OCI-LY7 (cell line): Measurements from ENCODE around the gene GPC3. TPM values are rescaled to one million over a fixed set of nuclear protein-coding genes. Genes with fewer than 3 reads are reported as not detected.

Experiments
- Bru-seq: library from RNA; stranded (reverse); fragments of 400-500 nt; gene quantifications from one replicate; lab custom pipeline; 2021; lab: Mats Ljungman, UMichigan
- BruChase-seq, 2 experiments: library from RNA; stranded (reverse); fragments of 400-500 nt; gene quantifications; one replicate each; lab custom pipeline; 2021; lab: Mats Ljungman, UMichigan
- BruUV-seq: library from RNA; stranded (reverse); fragments of 400-500 nt; replicated peaks from 2 replicates; lab custom pipeline; 2021; lab: Mats Ljungman, UMichigan
- CTCF ChIA-PET: fragments of 300-600 bp; sonication (Branson Sonifier 250); formaldehyde crosslinking; loops from one replicate; lab custom pipeline; 2022; ENCODE audit warnings: antibody characterized with exemption; ENCODE audit not compliant: unreplicated experiment; lab: Charles Lee
- POLR2A ChIA-PET: fragments of 300-600 bp; sonication (Branson Sonifier 250); formaldehyde crosslinking; loops from one replicate; lab custom pipeline; 2022; ENCODE audit warnings: antibody characterized with exemption; lab: Charles Lee
- DNase-seq: peaks from one replicate; pipeline ENCODE4 v3.0.0-alpha.2; 2015; ENCODE audit warnings: low spot score
- H2AFZ ChIP-seq: fragments of 200-600 bp; sonication (generic), shearing (Covaris generic); 2 replicates; pipeline ENCODE4 v1.6.1; 2014; ENCODE audit warnings: mild to moderate bottlenecking, antibody characterized with exemption, low read length, moderate library complexity
- H3K27ac ChIP-seq: fragments of 200-600 bp; sonication (generic); 2 replicates; pipeline ENCODE4 v1.5.1; 2014; ENCODE audit warnings: mixed run types, low read depth, mild to moderate bottlenecking, moderate library complexity, low read length, inconsistent platforms; ENCODE audit not compliant: poor library complexity, severe bottlenecking
- H3K36me3 ChIP-seq: fragments of 200-600 bp; sonication (generic); 2 replicates; pipeline ENCODE4 v1.6.1; 2014; ENCODE audit warnings: mild to moderate bottlenecking, antibody characterized with exemption, low read length, moderate library complexity, mixed read lengths; ENCODE audit not compliant: insufficient read depth
- H3K4me1 ChIP-seq: fragments of 200-600 bp; sonication (generic); 2 replicates; pipeline ENCODE4 v1.5.1; 2014; ENCODE audit warnings: mild to moderate bottlenecking, low read length; ENCODE audit not compliant: insufficient read depth, poor library complexity, severe bottlenecking
- H3K4me2 ChIP-seq: fragments of 200-600 bp; sonication (generic); 2 replicates; pipeline ENCODE4 v1.6.1; 2014; ENCODE audit warnings: mild to moderate bottlenecking, low read length
- H3K4me3 ChIP-seq: fragments of 200-600 bp; sonication (generic); 2 replicates; pipeline ENCODE4 v1.5.1; 2014; ENCODE audit warnings: mild to moderate bottlenecking, low read depth, low read length; ENCODE audit not compliant: poor library complexity, severe bottlenecking
- H3K79me2 ChIP-seq: fragments of 200-600 bp; sonication (generic); 2 replicates; pipeline ENCODE4 v1.6.1; 2016; ENCODE audit warnings: low read depth, mild to moderate bottlenecking, low read length, moderate library complexity, mixed read lengths; ENCODE audit not compliant: insufficient read depth
- H3K9me2 ChIP-seq: fragments of 200-600 bp; sonication (generic); 2 replicates; pipeline ENCODE4 v1.6.1; 2016; ENCODE audit warnings: mild to moderate bottlenecking, low read length, mixed read lengths; ENCODE audit not compliant: insufficient read depth
- H3K9me3 ChIP-seq: fragments of 200-600 bp; sonication (generic); 2 replicates; pipeline ENCODE4 v1.6.1; 2014; ENCODE audit warnings: mild to moderate bottlenecking, mixed run types, low read length, mixed read lengths
- H4K20me1 ChIP-seq: fragments of 200-600 bp; sonication (generic); 2 replicates; pipeline ENCODE4 v1.6.1; 2014; ENCODE audit warnings: mild to moderate bottlenecking, antibody characterized with exemption, low read length, moderate library complexity, mixed read lengths; ENCODE audit not compliant: insufficient read depth
- EZH2phosphoT487 ChIP-seq: fragments of 200-600 bp; sonication (generic); IDR thresholded peaks from 2 replicates; pipeline ENCODE4 v1.6.1; 2018; ENCODE audit warnings: low read depth, borderline replicate concordance, mild to moderate bottlenecking, mixed run types, antibody characterized with exemption, low read length, moderate library complexity, mixed read lengths
- intact Hi-C: fragments of 100-400 bp; cut with micrococcal nuclease; formaldehyde crosslinking; loops from one replicate; pipeline ENCODE4 v1.10.0; 2022; ENCODE audit not compliant: unreplicated experiment
- long read RNA-seq: library from polyadenylated mRNA; stranded (forward); transcript quantifications from one replicate; pipeline ENCODE4 v2.0.0, GENCODE V29; 2022
- total RNA-seq, 2 experiments: library from RNA; depleted of rRNA in 1 of 2; stranded (reverse); fragments of >200 nt in 1 of 2; shearing (Covaris generic) in 1 of 2; gene quantifications; 2 replicates each; pipeline ENCODE4 v1.2.3, GENCODE V29; 2014 to 2022
- TF ChIP-seq, protein P1 (sequence below): fragments of 200-600 bp; sonication (generic); conservative IDR thresholded peaks from 2 replicates; pipeline ENCODE4 v1.5.1; 2014; ENCODE audit warnings: mild to moderate bottlenecking, antibody characterized with exemption, low read length, moderate library complexity, mixed read lengths

Gene GPC3
- total RNA-seq (2014; rRNA removed; shearing (Covaris generic)) (not detected in 2 replicates), total RNA-seq (2022) (not detected in 2 replicates), Bru-seq, nascent RNA (percentile 0 among the genes with signal in this experiment), BruChase-seq, experiment 1, labeled RNA remaining after a 6-hour chase (percentile 0 among the genes with signal in this experiment), BruChase-seq, experiment 2, labeled RNA remaining after a 2-hour chase (percentile 0 among the genes with signal in this experiment)
- long read RNA-seq: 0 reads

DNA sequence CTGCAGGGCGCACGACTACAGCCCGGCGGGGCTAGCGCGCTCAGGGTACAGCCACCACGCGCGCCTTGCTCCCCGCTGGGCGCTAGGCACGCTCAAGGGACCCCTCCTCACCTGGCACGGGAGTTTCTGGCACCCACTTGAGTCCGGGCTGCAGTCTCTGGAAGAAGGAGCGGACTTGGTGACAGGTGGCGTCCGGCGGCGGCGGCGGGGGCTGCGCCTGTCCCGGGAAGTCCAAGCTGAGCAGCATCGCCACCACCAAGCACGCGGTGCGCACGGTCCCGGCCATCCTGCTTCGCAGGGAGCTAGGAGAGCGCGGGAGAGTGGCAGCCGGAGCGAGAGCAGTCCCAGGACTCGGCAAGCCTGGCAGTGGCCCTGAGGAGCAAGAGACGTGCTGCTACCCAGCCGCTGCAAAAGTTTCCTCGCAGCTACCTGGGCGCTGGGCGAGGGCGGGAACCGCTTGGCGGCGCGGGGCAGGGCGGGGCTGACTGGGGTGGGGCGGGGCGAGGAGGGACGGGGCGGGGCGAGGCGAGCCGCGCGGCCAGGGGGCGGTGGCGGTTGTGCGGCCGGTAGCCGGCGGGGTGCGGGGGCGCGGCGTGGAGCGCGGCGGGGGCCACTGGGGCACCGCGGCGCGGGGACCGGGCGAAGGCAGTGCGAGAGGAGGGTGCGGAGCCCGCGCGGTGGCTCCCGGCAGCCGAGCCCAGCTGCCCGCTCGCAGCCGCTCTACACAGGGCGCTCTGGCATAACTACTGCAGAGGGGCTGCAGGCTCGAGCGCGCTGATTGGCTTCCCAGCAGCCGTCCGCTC lies at the start of gene GPC3:
Gene GPC3 (minus strand): TSS at position 431 of the 803 bp plus-strand sequence.
- ChIA-PET CTCF (no interaction called here), POLR2A (no interaction called here)
- no peaks in the 10 kb centered on the region for H3K4me1 ChIP-seq
- no peaks in the 10 kb centered on the region for H3K9me3 ChIP-seq
- no peak for TF ChIP-seq EZH2phosphoT487
- TF ChIP-seq, protein P1, sequence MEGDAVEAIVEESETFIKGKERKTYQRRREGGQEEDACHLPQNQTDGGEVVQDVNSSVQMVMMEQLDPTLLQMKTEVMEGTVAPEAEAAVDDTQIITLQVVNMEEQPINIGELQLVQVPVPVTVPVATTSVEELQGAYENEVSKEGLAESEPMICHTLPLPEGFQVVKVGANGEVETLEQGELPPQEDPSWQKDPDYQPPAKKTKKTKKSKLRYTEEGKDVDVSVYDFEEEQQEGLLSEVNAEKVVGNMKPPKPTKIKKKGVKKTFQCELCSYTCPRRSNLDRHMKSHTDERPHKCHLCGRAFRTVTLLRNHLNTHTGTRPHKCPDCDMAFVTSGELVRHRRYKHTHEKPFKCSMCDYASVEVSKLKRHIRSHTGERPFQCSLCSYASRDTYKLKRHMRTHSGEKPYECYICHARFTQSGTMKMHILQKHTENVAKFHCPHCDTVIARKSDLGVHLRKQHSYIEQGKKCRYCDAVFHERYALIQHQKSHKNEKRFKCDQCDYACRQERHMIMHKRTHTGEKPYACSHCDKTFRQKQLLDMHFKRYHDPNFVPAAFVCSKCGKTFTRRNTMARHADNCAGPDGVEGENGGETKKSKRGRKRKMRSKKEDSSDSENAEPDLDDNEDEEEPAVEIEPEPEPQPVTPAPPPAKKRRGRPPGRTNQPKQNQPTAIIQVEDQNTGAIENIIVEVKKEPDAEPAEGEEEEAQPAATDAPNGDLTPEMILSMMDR: no peak
- no peaks in the 10 kb centered on the region for H4K20me1 ChIP-seq
- H3K27ac ChIP-seq: no peak within 1 kb of the TSS
- DNase-seq: no peak
- H3K79me2 ChIP-seq: no peaks in the 10 kb centered on the region
- no peaks in the 10 kb centered on the region for H3K9me2 ChIP-seq
- H3K36me3 ChIP-seq: no peaks in the 10 kb centered on the region
- H3K4me3 ChIP-seq: no peak within 1 kb of the TSS
- BruUV-seq: no TSS peak
- intact Hi-C loops: no loop called here
- H3K4me2 ChIP-seq: no peak within 1 kb of the TSS
- H2AFZ ChIP-seq: no peak within 1 kb of the TSS

DNA sequence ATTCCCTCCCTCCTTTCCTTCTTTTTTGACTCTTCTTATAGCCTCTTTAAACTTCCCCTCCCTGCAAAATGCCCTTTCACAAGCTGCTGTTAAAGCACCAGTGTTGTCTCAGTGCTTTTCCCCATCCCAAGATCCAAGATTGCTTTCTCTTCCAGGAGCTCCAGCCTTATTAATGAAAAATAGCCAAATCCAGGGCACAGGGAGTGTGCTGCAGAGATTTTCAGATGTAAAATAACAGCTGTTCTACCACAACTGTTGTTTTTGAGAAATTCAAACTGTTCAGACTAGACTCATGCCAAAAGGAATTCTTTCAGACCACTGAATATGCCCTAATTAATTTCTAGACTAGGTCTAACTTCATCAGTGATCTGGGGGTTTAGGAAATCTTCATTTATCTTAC lies 47.0 kb upstream of the GPC3 start:
- CTCF ChIA-PET: no interaction called here
- TF ChIP-seq EZH2phosphoT487: no peak
- TF ChIP-seq, protein P1: no peak
- POLR2A ChIA-PET: no interaction called here

More for the DNA sequence above, 47.0 kb upstream of the GPC3 start:
- DNase-seq: no peak
- Histone ChIP-seq H4K20me1 (no peaks in the 10 kb centered on the region), H3K9me2 (no peaks in the 10 kb centered on the region), H3K9me3 (no peaks in the 10 kb centered on the region), H2AFZ (no peak overlapping the region), H3K4me3 (no peak overlapping the region), H3K27ac (no peak overlapping the region), H3K79me2 (no peaks in the 10 kb centered on the region), H3K4me1 (no peaks in the 10 kb centered on the region), H3K36me3 (no peaks in the 10 kb centered on the region), H3K4me2 (no peak overlapping the region)
- no TSS peak for BruUV-seq
- intact Hi-C loops: no loop called here
